Measurements from ENCODE around the gene CTSZ. TPM values are rescaled to one million over a fixed set of nuclear protein-coding genes. Genes with fewer than 3 reads are reported as not detected.

The CTSZ gene
- total and polyA plus RNA-seq, 2 donors (not counting 1 experiment from before 2014, with no cell fraction given) = 285 to 319 TPM

GRCh38 chr20:58963060-58963584, 43.9 kb downstream of the CTSZ start:
- H3K79me2 ChIP-seq (ENCODE audit: control insufficient read depth, insufficient read depth, low read length) = no peaks in the 10 kb centered on the region
- Mint-ChIP-seq H3K9me3 (ENCODE audit: insufficient read depth) (no peaks in the 10 kb centered on the region), H3K27ac (no peak overlapping the region), H3K27me3 (no peaks in the 10 kb centered on the region), H3K4me3 (no peak overlapping the region), H3K4me1 (peaks cover 2% of the 10 kb centered on the region)
- H3K4me1 ChIP-seq (ENCODE audit: control insufficient read depth in 2 of 2, insufficient read depth in 2 of 2, low read length in 2 of 2) = no peaks in the 10 kb centered on the region
- no peak for DNase-seq
- no peak overlapping the region for H3K27ac ChIP-seq (ENCODE audit: low read length in 2 of 2)
- 88% methylated on average over 5 of the region's 8 CpGs for WGBS (ENCODE audit: insufficient coverage)
- H3K9ac ChIP-seq (ENCODE audit: low read length) = no peak overlapping the region
- no peaks in the 10 kb centered on the region for H4K20me1 ChIP-seq (ENCODE audit: control insufficient read depth, insufficient read depth, low read length, poor library complexity, severe bottlenecking)
- CTCF ChIA-PET = interaction anchor here (1.2 kb wide), 1 partner anchor 244 kb away, joined by 4 read pairs; no protein-coding TSS in a partner anchor
- ATAC-seq (ENCODE audit: low read depth) = no peak
- H3K4me3 ChIP-seq (ENCODE audit: control extremely low read depth in 1 of 5, extremely low read depth in 1 of 5, insufficient read depth in 1 of 5, low read depth in 2 of 5, low read length in 4 of 5) = no peak overlapping the region
- H2AFZ ChIP-seq (ENCODE audit: insufficient read depth, low read depth, low read length, poor library complexity, severe bottlenecking) = no peak overlapping the region
- no peaks in the 10 kb centered on the region for H3K27me3 ChIP-seq (replicated peaks in 1 of 4; ENCODE audit: control extremely low read depth in 1 of 4, control insufficient read depth in 3 of 4, insufficient read depth in 4 of 4, low read length in 3 of 4)
- POLR2A ChIA-PET = no interaction called here
- TF ChIP-seq, protein P1, sequence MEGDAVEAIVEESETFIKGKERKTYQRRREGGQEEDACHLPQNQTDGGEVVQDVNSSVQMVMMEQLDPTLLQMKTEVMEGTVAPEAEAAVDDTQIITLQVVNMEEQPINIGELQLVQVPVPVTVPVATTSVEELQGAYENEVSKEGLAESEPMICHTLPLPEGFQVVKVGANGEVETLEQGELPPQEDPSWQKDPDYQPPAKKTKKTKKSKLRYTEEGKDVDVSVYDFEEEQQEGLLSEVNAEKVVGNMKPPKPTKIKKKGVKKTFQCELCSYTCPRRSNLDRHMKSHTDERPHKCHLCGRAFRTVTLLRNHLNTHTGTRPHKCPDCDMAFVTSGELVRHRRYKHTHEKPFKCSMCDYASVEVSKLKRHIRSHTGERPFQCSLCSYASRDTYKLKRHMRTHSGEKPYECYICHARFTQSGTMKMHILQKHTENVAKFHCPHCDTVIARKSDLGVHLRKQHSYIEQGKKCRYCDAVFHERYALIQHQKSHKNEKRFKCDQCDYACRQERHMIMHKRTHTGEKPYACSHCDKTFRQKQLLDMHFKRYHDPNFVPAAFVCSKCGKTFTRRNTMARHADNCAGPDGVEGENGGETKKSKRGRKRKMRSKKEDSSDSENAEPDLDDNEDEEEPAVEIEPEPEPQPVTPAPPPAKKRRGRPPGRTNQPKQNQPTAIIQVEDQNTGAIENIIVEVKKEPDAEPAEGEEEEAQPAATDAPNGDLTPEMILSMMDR (IDR thresholded peaks at IDR 0.05) = no peak
- no peak for TF ChIP-seq EZH2 (IDR thresholded peaks at IDR 0.05; ENCODE audit: borderline replicate concordance, insufficient read depth, low read depth, low read length, poor library complexity, severe bottlenecking)
- no peaks in the 10 kb centered on the region for H3K36me3 ChIP-seq (replicated peaks in 1 of 2; ENCODE audit: control extremely low read depth in 1 of 2, control insufficient read depth in 1 of 2, extremely low read depth in 1 of 2, insufficient read depth in 2 of 2, low read length in 1 of 2)
- no peak overlapping the region for H3K4me2 ChIP-seq (replicated peaks; ENCODE audit: low read depth, low read length, poor library complexity, severe bottlenecking)
- H3K9me3 ChIP-seq (ENCODE audit: control extremely low read depth in 1 of 3, control insufficient read depth in 2 of 3, insufficient read depth in 1 of 3, low read length in 2 of 3) = peaks cover 0 to 7% (median 0%) of the 10 kb centered on the region in 3 donors
- intact Hi-C loops (cut with micrococcal nuclease) = no loop called here

GRCh38 chr20:58959652-58960051, 47.4 kb downstream of the CTSZ start:
- H3K27ac Mint-ChIP-seq = no peak overlapping the region
- no peak overlapping the region for H2AFZ ChIP-seq (ENCODE audit: insufficient read depth, low read depth, low read length, poor library complexity, severe bottlenecking)
- POLR2A ChIA-PET = no interaction called here
- H3K4me2 ChIP-seq (replicated peaks; ENCODE audit: low read depth, low read length, poor library complexity, severe bottlenecking) = no peak overlapping the region
- no peaks in the 10 kb centered on the region for H4K20me1 ChIP-seq (ENCODE audit: control insufficient read depth, insufficient read depth, low read length, poor library complexity, severe bottlenecking)
- no peak overlapping the region for H3K9ac ChIP-seq (ENCODE audit: low read length)
- peaks cover 3% of the 10 kb centered on the region for H3K27me3 Mint-ChIP-seq
- CTCF ChIA-PET = interaction anchor here (0.5 to 1.1 kb wide), 2 partner anchors 49 to 234 kb away, joined by 3 to 5 read pairs; no protein-coding TSS in a partner anchor
- peaks cover 0 to 7% (median 0%) of the 10 kb centered on the region in 3 donors for H3K9me3 ChIP-seq (ENCODE audit: control extremely low read depth in 1 of 3, control insufficient read depth in 2 of 3, insufficient read depth in 1 of 3, low read length in 2 of 3)
- peaks cover 2% of the 10 kb centered on the region for H3K4me1 Mint-ChIP-seq
- no peak overlapping the region for H3K4me3 ChIP-seq (ENCODE audit: control extremely low read depth in 1 of 5, extremely low read depth in 1 of 5, insufficient read depth in 1 of 5, low read depth in 2 of 5, low read length in 4 of 5)
- no peak for TF ChIP-seq EZH2 (IDR thresholded peaks at IDR 0.05; ENCODE audit: borderline replicate concordance, insufficient read depth, low read depth, low read length, poor library complexity, severe bottlenecking)
- TF ChIP-seq, protein P1 (IDR thresholded peaks at IDR 0.05) = no peak
- H3K27ac ChIP-seq (ENCODE audit: low read length in 2 of 2) = no peak overlapping the region
- H3K27me3 ChIP-seq (replicated peaks in 1 of 4; ENCODE audit: control extremely low read depth in 1 of 4, control insufficient read depth in 3 of 4, insufficient read depth in 4 of 4, low read length in 3 of 4) = no peaks in the 10 kb centered on the region
- WGBS (ENCODE audit: insufficient coverage) = 100% methylated on average over 2 of the region's 6 CpGs
- H3K79me2 ChIP-seq (ENCODE audit: control insufficient read depth, insufficient read depth, low read length) = no peaks in the 10 kb centered on the region
- no peak overlapping the region for H3K4me3 Mint-ChIP-seq
- H3K4me1 ChIP-seq (ENCODE audit: control insufficient read depth in 2 of 2, insufficient read depth in 2 of 2, low read length in 2 of 2) = no peaks in the 10 kb centered on the region
- H3K36me3 ChIP-seq (replicated peaks in 1 of 2; ENCODE audit: control extremely low read depth in 1 of 2, control insufficient read depth in 1 of 2, extremely low read depth in 1 of 2, insufficient read depth in 2 of 2, low read length in 1 of 2) = no peaks in the 10 kb centered on the region
- no peaks in the 10 kb centered on the region for H3K9me3 Mint-ChIP-seq (ENCODE audit: insufficient read depth)
- ATAC-seq (ENCODE audit: low read depth) (no peak), DNase-seq (no peak)
- intact Hi-C loops (cut with micrococcal nuclease) = no loop called here
